ENCODE results near the gene RANBP10. TPM values are rescaled to one million over a fixed set of nuclear protein-coding genes. Genes with fewer than 3 reads are reported as not detected.

The RANBP10 gene
- total and polyA plus RNA-seq, 2 experiments from 2014 or later: 9.0 to 13.6 TPM

GRCh38 chr16:67773099-67773498, 33.3 kb downstream of the RANBP10 start:
- peaks cover 5% of the 10 kb centered on the region; the same call in 1 of the 3 replicates for H3K9me3 Mint-ChIP-seq
- DNase-seq (ENCODE audit: low spot score) (no peak), ATAC-seq (no peak)
- TF ChIP-seq JUNB (IDR thresholded peaks at IDR 0.05; ENCODE audit: unreplicated experiment) (no peak), EZH2 (IDR thresholded peaks at IDR 0.05; ENCODE audit: low read depth, unreplicated experiment) (no peak), ZNF462 (CRISPR knock-in tag; IDR thresholded peaks at IDR 0.05) (no peak), CTCF (conservative IDR thresholded peaks at IDR 0.05; ENCODE audit: low read depth in 2 of 2) (no peak), ZNF331 (CRISPR knock-in tag; IDR thresholded peaks at IDR 0.05; ENCODE audit: low read depth) (no peak), REST (IDR thresholded peaks at IDR 0.05; ENCODE audit: unreplicated experiment) (no peak), ETS1 (IDR thresholded peaks at IDR 0.05) (no peak), EZH2phosphoT487 (IDR thresholded peaks at IDR 0.05; ENCODE audit: unreplicated experiment) (no peak), CREB1 (CRISPR knock-in tag; IDR thresholded peaks at IDR 0.05; ENCODE audit: low read depth) (no peak), POLR2AphosphoS5 (IDR thresholded peaks at IDR 0.05; ENCODE audit: low read depth) (no peak), NANOG (IDR thresholded peaks at IDR 0.05; ENCODE audit: borderline replicate concordance) (no peak), STAT1 (IDR thresholded peaks at IDR 0.05; ENCODE audit: unreplicated experiment) (no peak), ZNF114 (CRISPR knock-in tag; IDR thresholded peaks at IDR 0.05) (no peak)
- Histone ChIP-seq H3K27me3 (ENCODE audit: insufficient read depth) (no peaks in the 10 kb centered on the region), H3K27ac (ENCODE audit: low read depth) (no peak overlapping the region), H4K20me1 (replicated peaks; ENCODE audit: insufficient read depth) (peaks cover 5% of the 10 kb centered on the region), H3K4me1 (ENCODE audit: insufficient read depth) (no peaks in the 10 kb centered on the region), H3K79me2 (replicated peaks; ENCODE audit: insufficient read depth) (peaks cover 5% of the 10 kb centered on the region), H2AFZ (no peak overlapping the region), H3K9me2 (ENCODE audit: insufficient read depth) (no peaks in the 10 kb centered on the region), H3K4me3 (no peak overlapping the region), H3F3A (replicated peaks; ENCODE audit: low read depth) (no peaks in the 10 kb centered on the region), H3K36me3 (ENCODE audit: insufficient read depth) (0 out of 2 replicates have a peak, but pooled peaks cover 4% of the 10 kb centered on the region), H3K4me2 (no peak overlapping the region)
- peaks cover 9% of the 10 kb centered on the region for H3K36me3 Mint-ChIP-seq (ENCODE audit: low read depth)
- no peak overlapping the region for H3K27ac Mint-ChIP-seq
- H3K4me1 Mint-ChIP-seq: peaks cover 2% of the 10 kb centered on the region; the same call in 2 of the 3 replicates
- H3K4me3 Mint-ChIP-seq: no peak overlapping the region
- peaks cover 7% of the 10 kb centered on the region for H3K27me3 Mint-ChIP-seq (ENCODE audit: insufficient read depth, low read depth, poor library complexity)
